ENCODE data around the gene GYS1. TPM values are rescaled to one million over a fixed set of nuclear protein-coding genes. Genes with fewer than 3 reads are reported as not detected.

Gene GYS1
- total RNA-seq, 1 experiment from 2014 or later: 34.3 TPM

DNA sequence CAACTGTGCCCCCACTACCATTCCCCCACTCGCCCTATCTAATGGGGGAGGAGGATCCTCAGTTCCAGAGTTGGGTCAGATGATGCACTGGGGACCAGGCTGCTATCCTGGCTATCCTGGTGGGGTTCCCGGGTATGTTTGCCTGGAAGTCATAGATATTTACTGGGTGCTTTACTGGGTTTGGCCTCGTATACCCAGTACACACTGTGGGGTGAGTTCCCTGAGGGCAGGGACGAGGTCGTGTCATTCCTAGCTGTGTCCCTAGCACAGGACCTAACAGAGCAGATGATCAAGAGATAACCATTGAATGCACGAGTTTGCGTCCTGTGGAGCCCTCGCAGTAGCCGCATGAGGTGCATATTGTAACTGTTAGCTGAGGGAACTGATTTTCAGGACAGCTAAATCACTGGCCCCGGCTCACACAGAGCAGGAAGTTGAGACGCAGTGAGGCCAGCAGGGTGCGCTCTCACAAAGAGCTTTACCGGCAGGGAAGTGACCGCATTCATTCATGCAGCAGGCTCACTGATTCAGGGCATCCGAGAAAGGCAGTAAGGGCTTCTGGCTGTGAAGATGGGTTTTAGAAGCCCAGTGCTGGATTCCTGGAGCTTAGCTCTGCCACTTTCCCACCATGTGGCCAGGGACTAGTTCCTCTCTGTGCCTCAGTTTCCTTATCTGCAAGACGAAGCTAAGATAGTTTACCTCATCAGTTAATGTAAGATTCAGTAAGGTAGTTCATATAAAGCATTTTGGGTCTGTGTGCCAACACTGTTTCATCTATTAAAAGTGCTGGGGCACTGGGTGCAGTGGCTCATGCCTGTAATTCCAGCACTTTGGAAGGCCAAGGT is 6.6 kb upstream of the GYS1 start:
- Histone ChIP-seq H3K9me3 (no peaks in the 10 kb centered on the region), H3K36me3 (peaks cover 68% of the 10 kb centered on the region), H3K27me3 (no peaks in the 10 kb centered on the region), H3K4me3 (no peak overlapping the region)
- no peak for DNase-seq

DNA sequence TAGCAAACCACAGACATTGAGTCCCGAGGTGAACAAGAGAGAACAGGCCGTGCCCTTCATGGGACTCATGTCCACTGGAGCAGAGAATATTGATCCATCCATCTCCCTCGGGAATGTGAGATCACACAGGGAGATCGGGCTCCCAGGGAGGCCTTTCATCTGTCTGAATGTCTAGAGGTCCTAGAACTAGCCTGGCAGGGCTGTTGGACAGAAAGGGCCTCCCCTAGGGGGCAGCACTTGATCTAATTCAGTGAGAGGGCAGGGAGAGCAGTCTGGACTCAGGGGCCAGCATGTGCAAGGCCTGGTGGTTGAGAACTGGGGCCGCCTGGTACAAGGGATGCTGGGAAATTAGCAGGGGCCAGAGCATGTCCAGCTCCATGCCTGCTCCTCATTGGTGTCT is 4.9 kb upstream of the GYS1 start:
- no peak overlapping the region for H3K4me3 ChIP-seq
- DNase-seq: peak; percentile 55
- H3K27me3 ChIP-seq: no peaks in the 10 kb centered on the region
- peaks cover 53% of the 10 kb centered on the region for H3K36me3 ChIP-seq
- H3K9me3 ChIP-seq: no peaks in the 10 kb centered on the region

DNA sequence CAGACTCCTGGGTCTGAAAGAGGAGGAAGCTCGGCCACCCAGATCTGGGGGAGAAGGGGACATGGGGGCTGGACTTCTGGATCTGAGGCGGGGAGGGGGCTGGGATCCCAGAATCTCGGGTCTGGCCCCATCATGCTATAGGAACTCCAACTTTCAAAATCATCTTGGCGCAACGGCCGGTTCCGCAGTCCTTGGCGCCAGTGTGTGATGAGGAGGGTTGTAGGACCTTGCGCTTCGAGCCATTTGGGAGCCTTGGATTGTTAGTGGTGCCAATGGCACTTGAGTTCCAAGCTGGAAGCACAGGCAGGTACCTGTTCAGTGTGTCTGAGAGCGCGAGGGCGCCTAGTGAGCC is 902 bp upstream of the GYS1 start:
- peaks cover 43% of the 10 kb centered on the region for H3K36me3 ChIP-seq
- H3K4me3 ChIP-seq: peak overlapping the region; percentile 90
- peak; percentile 31 for DNase-seq
- no peaks in the 10 kb centered on the region for H3K27me3 ChIP-seq
- no peaks in the 10 kb centered on the region for H3K9me3 ChIP-seq

DNA sequence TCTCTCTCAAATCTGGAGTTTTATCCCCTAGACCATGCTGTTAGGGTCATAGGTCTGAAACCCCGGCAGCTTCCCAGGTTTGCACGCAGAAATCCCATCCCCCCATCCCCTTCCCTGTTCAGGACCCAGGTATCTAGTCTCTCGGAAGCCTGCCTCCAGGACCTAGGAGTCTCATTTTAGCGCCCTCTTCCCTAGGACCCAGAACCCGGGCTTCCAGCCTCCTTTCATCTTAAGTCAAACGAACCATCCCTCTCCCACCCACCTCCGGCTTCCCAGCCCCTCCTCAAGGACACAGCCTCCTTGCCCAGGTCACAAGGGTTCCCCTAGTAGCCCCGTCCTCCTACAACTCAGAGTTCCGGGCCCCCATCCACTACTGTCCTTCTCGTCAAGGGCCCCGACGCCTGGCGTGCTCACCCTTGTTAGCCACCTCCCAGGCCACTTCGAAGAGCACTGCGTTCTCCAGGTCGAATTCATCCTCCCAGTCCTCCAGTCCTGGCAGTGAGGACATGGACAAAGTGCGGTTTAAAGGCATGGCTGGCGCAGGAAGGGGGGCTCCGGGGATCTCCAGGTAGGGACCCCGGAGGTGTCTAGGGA is 431 bp downstream of the GYS1 start:
- no peak for DNase-seq
- peaks cover 45% of the 10 kb centered on the region for H3K36me3 ChIP-seq
- no peaks in the 10 kb centered on the region for H3K27me3 ChIP-seq
- no peaks in the 10 kb centered on the region for H3K9me3 ChIP-seq
- H3K4me3 ChIP-seq: peak overlapping the region; percentile 90

GRCh38 chr19:48991873-48992580 is 1.1 kb downstream of the GYS1 start:
- DNase-seq: peak; percentile 81
- Histone ChIP-seq H3K9me3 (no peaks in the 10 kb centered on the region), H3K36me3 (peaks cover 47% of the 10 kb centered on the region), H3K4me3 (peak overlapping the region; percentile 90), H3K27me3 (no peaks in the 10 kb centered on the region)

DNA sequence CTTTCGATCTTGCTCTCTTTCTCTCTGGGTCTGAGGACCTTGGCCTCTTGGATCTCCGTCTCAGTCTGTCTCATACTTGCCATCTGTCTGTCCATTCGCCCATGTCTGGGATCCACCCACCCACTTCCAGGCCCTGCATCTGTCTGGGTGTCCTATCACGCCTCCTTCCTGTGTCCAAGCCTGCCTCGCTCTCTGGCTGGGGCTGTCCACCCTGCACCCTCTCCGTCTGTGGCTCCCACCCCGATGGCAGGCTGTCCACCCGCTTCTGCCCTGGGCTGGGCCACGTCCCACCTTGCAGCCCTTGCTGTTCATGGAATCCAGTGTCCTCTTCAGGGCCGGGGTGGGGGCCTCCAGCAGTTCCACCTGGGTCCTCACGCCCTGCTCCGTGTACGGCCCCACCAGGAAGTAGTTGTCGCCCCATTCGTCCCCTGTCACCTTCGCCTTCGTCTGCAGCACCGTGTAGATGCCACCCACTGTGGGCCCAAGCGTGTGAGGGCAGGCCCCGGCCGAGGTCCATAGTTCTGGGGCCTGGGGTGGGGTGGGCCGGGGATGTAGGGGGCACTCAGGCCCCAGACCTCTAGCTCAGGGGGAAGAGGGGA is 2.0 kb downstream of the GYS1 start:
- H3K27me3 ChIP-seq: no peaks in the 10 kb centered on the region
- no peak overlapping the region; the same call in 1 of the 2 replicates for H3K4me3 ChIP-seq
- no peak for DNase-seq
- H3K36me3 ChIP-seq: peaks cover 48% of the 10 kb centered on the region
- H3K9me3 ChIP-seq: no peaks in the 10 kb centered on the region

DNA sequence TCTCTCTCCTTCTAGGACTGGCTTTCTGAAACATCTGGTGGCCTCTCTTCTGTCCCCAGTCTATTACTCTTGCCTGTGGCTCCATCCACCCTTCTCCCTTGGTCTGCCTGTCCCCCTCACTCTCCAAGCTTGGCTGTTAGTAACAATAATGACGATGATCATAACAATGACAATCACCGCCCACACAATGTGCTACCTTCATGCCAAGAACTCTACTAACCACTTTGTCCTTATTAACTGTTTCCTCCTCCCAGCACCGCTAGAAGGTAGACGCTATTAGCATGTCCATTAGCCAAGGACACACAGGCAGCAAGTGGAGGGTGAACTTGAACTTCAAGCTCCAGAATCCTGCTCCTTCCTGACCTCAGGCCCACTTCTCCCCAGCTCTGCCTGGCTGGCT is 2.7 kb downstream of the GYS1 start:
- Histone ChIP-seq H3K4me3 (no peak overlapping the region), H3K27me3 (no peaks in the 10 kb centered on the region), H3K9me3 (no peaks in the 10 kb centered on the region), H3K36me3 (peaks cover 54% of the 10 kb centered on the region)
- DNase-seq: no peak

- H3K36me3 ChIP-seq: peaks cover 59% of the 10 kb centered on the region
- no peaks in the 10 kb centered on the region for H3K27me3 ChIP-seq
- no peaks in the 10 kb centered on the region for H3K9me3 ChIP-seq
- DNase-seq: no peak
- no peak overlapping the region for H3K4me3 ChIP-seq
Measured at GRCh38 chr19:48989701-48990291, 3.3 kb downstream of the GYS1 start.

DNA sequence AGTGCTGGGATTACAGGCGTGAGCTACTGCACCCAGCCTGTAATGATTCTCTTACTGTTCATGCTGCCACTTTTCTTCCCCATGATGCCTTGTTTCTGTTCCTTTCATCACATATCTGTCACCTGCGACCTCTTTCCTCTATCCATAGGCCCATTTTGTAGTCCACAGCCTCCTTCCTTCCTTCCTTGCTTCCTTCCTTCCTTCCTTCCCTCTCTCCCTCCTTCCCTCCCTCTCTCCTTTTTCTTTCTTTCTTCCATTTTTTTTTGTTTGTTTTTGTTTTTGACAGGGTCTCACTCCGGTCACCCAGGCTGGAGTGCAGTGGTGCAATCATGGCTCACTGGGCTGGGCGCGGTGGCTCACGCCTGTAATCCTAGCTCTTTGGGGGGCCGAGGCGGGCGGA is 4.2 kb downstream of the GYS1 start:
- Histone ChIP-seq H3K36me3 (peaks cover 68% of the 10 kb centered on the region), H3K9me3 (no peaks in the 10 kb centered on the region), H3K27me3 (no peaks in the 10 kb centered on the region), H3K4me3 (no peak overlapping the region)
- no peak for DNase-seq

- H3K4me3 ChIP-seq: no peak overlapping the region
- DNase-seq: no peak
- peaks cover 74% of the 10 kb centered on the region for H3K36me3 ChIP-seq
- H3K27me3 ChIP-seq: no peaks in the 10 kb centered on the region
- no peaks in the 10 kb centered on the region for H3K9me3 ChIP-seq
Measured at GRCh38 chr19:48988286-48988685, 4.8 kb downstream of the GYS1 start.

DNA sequence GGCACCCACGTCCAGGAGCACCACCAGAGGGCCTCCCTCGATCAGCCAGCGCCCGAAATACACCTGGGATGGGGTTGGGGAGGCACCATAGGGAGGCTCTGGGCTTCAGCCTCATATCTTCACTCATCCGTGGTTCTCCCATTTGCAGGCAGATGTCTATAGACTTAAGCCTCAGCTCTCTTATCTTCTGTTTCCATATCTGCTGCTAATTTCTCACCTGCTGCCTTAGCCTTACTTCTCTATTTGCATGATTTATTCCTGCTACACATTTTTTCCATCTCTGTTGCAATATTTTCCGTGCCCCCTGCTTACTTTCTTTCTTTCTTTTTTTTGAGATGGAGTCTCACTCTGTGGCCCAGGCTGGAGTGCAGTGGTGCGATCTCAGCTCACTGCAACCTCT is 5.8 kb downstream of the GYS1 start:
- no peaks in the 10 kb centered on the region for H3K27me3 ChIP-seq
- H3K9me3 ChIP-seq: no peaks in the 10 kb centered on the region
- peaks cover 78% of the 10 kb centered on the region for H3K36me3 ChIP-seq
- H3K4me3 ChIP-seq: no peak overlapping the region
- no peak for DNase-seq

DNA sequence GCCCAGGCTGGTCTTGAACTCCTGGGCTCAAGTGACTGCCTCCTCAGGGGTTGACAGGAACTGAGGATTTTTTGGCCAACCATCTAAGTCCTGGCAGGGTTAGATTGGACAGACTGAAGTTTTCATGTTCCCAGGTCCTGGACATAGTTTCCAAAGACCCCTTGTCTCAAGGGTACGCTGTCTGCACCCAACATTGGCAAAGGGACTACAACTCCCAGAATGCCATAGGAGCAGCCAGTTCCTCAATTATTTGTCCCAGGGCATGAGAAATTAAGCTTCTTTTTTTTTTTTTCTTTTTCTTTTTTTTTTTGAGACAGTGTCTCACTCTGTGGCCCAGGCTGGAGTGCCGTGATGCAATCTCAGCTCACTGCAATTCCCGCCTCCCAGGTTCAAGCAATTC is 6.9 kb downstream of the GYS1 start:
- Histone ChIP-seq H3K36me3 (peaks cover 89% of the 10 kb centered on the region), H3K27me3 (no peaks in the 10 kb centered on the region), H3K9me3 (no peaks in the 10 kb centered on the region), H3K4me3 (no peak overlapping the region)
- DNase-seq: no peak

DNA sequence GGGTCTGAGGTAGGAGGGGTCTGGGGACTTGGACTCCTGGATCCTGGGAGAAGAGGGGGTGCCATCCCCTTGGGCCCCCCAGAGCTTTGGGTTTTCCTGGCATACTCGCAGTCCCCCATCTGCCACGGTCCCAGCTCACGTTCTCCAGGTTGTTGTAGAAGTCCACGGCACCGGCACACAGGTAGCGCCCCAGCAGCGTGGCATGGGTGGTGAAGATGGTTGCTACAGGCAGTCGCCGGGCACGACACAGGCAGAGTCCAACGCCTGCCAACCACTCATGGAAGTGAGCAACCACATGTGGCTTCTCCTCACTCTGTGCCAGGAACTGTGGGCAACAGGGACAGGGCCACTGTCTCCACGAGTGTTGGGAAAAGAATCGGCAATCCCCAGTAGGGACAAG is 7.4 kb downstream of the GYS1 start:
- Histone ChIP-seq H3K9me3 (no peaks in the 10 kb centered on the region), H3K27me3 (no peaks in the 10 kb centered on the region), H3K36me3 (peaks cover 90% of the 10 kb centered on the region)

GRCh38 chr19:48982280-48982679 is 10.8 kb downstream of the GYS1 start:
- H3K4me3 ChIP-seq: no peak overlapping the region
- H3K36me3 ChIP-seq: peaks cover 83% of the 10 kb centered on the region
- H3K9me3 ChIP-seq: no peaks in the 10 kb centered on the region
- no peaks in the 10 kb centered on the region for H3K27me3 ChIP-seq
- DNase-seq: no peak

More for the DNA sequence above, 7.4 kb downstream of the GYS1 start:
- DNase-seq: no peak
- no peak overlapping the region for H3K4me3 ChIP-seq

DNA sequence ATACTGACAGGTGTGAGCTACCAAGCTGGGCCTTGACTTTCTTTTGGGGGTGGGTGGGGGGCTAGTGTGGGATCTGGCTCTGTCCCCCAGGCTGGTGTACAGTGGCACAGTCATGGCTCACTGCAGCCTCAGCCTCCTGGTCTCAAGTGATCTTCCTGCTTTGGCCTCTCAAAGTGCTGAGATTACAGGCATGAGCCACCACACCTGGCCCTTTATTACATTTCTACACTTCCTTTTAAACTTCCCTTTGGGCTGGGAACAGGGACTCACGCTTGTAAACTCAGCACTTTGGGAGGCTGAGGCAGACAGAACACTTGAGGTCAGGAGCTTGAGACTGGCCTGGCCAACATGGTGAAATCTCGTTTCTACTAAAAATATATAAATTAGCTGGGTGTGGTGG is 16.0 kb downstream of the GYS1 start:
- Histone ChIP-seq H3K27me3 (no peaks in the 10 kb centered on the region), H3K9me3 (no peaks in the 10 kb centered on the region), H3K36me3 (peaks cover 71% of the 10 kb centered on the region), H3K4me3 (no peak overlapping the region)
- DNase-seq: no peak

DNA sequence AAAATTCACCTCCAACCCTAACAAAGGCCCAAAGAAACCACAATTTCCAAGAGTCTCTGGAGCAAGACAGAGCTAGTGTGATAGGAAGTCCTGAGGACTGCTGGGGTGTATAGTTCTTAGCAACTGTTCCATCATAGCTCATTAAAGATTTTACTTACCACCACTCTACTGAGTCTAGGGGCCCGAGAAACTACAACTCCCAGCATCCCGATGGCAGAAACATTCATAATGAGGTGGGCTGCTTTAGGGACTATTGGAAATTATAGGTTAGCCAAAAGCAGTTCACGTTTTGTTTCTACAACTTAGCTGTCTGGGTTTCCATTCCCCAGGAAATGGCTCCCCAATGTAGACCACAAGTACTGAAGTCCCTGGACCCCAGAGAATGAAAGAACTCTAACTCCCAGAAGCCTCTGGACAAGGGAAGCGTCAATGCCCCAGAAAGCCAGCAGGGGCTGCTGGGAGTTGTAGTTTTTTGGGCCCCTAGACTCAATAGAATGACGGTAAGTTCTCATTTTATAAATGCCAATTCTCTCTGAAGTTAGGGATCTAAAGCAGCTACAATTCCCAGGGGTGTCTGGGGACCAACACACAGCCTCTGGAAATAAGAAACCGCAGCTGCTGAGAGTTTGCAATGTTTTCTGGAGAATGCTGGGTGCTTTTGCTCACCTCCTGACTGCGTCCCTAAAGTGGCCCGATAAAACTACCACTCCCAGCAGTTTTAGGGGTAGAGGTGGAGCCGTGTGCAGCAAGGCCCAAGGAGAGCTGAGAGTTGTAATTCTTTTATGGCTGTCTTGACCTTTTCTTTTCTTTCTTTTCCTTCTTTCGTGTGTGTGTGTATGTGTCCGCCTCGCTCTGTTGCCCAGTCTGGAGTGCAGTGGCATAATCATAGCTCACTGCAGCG is 16.9 kb downstream of the GYS1 start:
- no peak overlapping the region for H3K4me3 ChIP-seq
- H3K27me3 ChIP-seq: no peaks in the 10 kb centered on the region
- no peaks in the 10 kb centered on the region for H3K9me3 ChIP-seq
- DNase-seq: no peak
- peaks cover 64% of the 10 kb centered on the region for H3K36me3 ChIP-seq

Measured in MG63 (cell line).